HepG2 (cell line): Measurements from ENCODE around the gene CCN6. TPM values are rescaled to one million over a fixed set of nuclear protein-coding genes. Genes with fewer than 3 reads are reported as not detected.

Source experiments
- CHCHD3 ChIP-seq: sonication (generic); formaldehyde crosslinking; IDR thresholded peaks from 2 replicates; pipeline ENCODE4 v1.8.0; 2022; ENCODE audit warnings: mild to moderate bottlenecking, missing genetic modification reagents, moderate library complexity
- HDAC2 ChIP-seq: sonication (generic); formaldehyde crosslinking; IDR thresholded peaks from 2 replicates; pipeline ENCODE4 v1.4.0; 2020; ENCODE audit warnings: missing genetic modification reagents
- KAT7 ChIP-seq: IDR thresholded peaks from 2 replicates; pipeline ENCODE4 v1.6.1; 2018; ENCODE audit warnings: borderline replicate concordance, missing compliant biosample characterization
- TAF1 ChIP-seq: sonication (generic); formaldehyde crosslinking; IDR thresholded peaks from 2 replicates; pipeline ENCODE4 v1.4.0; 2020; ENCODE audit warnings: missing genetic modification reagents
- TRAFD1 ChIP-seq: sonication (generic); formaldehyde crosslinking; IDR thresholded peaks from 2 replicates; pipeline ENCODE4 v1.5.1; 2020; ENCODE audit warnings: missing genetic modification reagents, mild to moderate bottlenecking, borderline replicate concordance
- U2AF2 ChIP-seq: fragments of 200-400 bp; formaldehyde crosslinking; IDR thresholded peaks from 2 replicates; pipeline ENCODE4 v1.6.1; 2017; ENCODE audit warnings: low read depth, mild to moderate bottlenecking, low read length
- WIZ ChIP-seq: sonication (generic); formaldehyde crosslinking; IDR thresholded peaks from 2 replicates; pipeline ENCODE4 v1.5.1; 2020; ENCODE audit warnings: mild to moderate bottlenecking, missing genetic modification reagents
- ZC3H4 ChIP-seq: sonication (generic); formaldehyde crosslinking; IDR thresholded peaks from 2 replicates; pipeline ENCODE4 v1.4.0; 2020; ENCODE audit warnings: missing genetic modification reagents, borderline replicate concordance
- ZNF10 ChIP-seq: sonication (generic); formaldehyde crosslinking; IDR thresholded peaks from 2 replicates; pipeline ENCODE4 v1.4.0; 2020; ENCODE audit warnings: mild to moderate bottlenecking, low read depth, missing genetic modification reagents, borderline replicate concordance
- ZNF468 ChIP-seq: sonication (generic); formaldehyde crosslinking; IDR thresholded peaks from 2 replicates; pipeline ENCODE4 v1.8.0; 2022; ENCODE audit warnings: mild to moderate bottlenecking, moderate library complexity, missing genetic modification reagents
- ZNF879 ChIP-seq: sonication (generic); formaldehyde crosslinking; IDR thresholded peaks from 2 replicates; pipeline ENCODE4 v1.8.1; 2023; ENCODE audit warnings: missing genetic modification reagents
- ZNF883 ChIP-seq: sonication (generic); formaldehyde crosslinking; IDR thresholded peaks from 2 replicates; pipeline ENCODE4 v1.5.1; 2020; ENCODE audit warnings: mild to moderate bottlenecking, missing genetic modification reagents; ENCODE audit errors: not compliant biosample characterization
- ZNF891 ChIP-seq: sonication (generic); formaldehyde crosslinking; IDR thresholded peaks from 2 replicates; pipeline ENCODE4 v1.5.0; 2020; ENCODE audit warnings: mild to moderate bottlenecking, missing genetic modification reagents
- polyA plus RNA-seq, 8 experiments: library from polyadenylated mRNA; depleted of rRNA in 3 of 8; stranded (reverse) in 7 of 8; unstranded in 1 of 8; fragments of >200 nt; fragmentation: Illumina TruSeq in 4 of 8; extraction: Trizol in 4 of 8; gene quantifications; 2 replicates each; pipeline versions ENCODE4 v1.2.1 to v1.2.3, GENCODE V29; 2011 to 2016; ENCODE audit warnings: low read depth in 4 of 8, missing spikeins in 1 of 8, mixed read lengths in 1 of 8; ENCODE audit not compliant: insufficient read depth in 1 of 8
- total RNA-seq, 5 experiments: library from RNA; depleted of rRNA; stranded (reverse); fragments of >200 nt; fragmentation: Illumina TruSeq; extraction: Trizol; gene quantifications; 2 replicates each; pipeline ENCODE4 v1.2.3, GENCODE V29; 2016; ENCODE audit warnings: low read depth in 1 of 5
- TF ChIP-seq, protein P1 (sequence below): sonication (generic); formaldehyde crosslinking; IDR thresholded peaks from one replicate; pipeline ENCODE4 v1.5.1; 2020; ENCODE audit warnings: mild to moderate bottlenecking, missing genetic modification reagents; ENCODE audit errors: not compliant biosample characterization
- TF ChIP-seq, protein P2 (sequence below): sonication (generic); formaldehyde crosslinking; IDR thresholded peaks from 2 replicates; pipeline ENCODE4 v1.4.0; 2020; ENCODE audit warnings: mild to moderate bottlenecking, missing genetic modification reagents
- TF ChIP-seq, protein P3 (sequence below): sonication (generic); formaldehyde crosslinking; IDR thresholded peaks from 2 replicates; pipeline ENCODE4 v1.8.1; 2023; ENCODE audit warnings: mild to moderate bottlenecking, moderate library complexity, missing genetic modification reagents

Gene CCN6
- total and polyA plus RNA-seq, 2 of the 13 experiments (the other 11 are each of a cell fraction or from before 2014, with no cell fraction given) = not detected

GRCh38 chr6:112087136-112087911 is 33.4 kb downstream of the CCN6 start, which contains the start of the genes FAM229B and TUBE1 (continued):
- TF ChIP-seq TRAFD1 = no peak
- TF ChIP-seq CHCHD3 = no peak
- TF ChIP-seq WIZ (CRISPR knock-in tag) = peak; percentile 82
- no peak for TF ChIP-seq ZNF468 (CRISPR knock-in tag)
- TF ChIP-seq ZNF10 (CRISPR knock-in tag) = no peak
- TF ChIP-seq, protein P1, sequence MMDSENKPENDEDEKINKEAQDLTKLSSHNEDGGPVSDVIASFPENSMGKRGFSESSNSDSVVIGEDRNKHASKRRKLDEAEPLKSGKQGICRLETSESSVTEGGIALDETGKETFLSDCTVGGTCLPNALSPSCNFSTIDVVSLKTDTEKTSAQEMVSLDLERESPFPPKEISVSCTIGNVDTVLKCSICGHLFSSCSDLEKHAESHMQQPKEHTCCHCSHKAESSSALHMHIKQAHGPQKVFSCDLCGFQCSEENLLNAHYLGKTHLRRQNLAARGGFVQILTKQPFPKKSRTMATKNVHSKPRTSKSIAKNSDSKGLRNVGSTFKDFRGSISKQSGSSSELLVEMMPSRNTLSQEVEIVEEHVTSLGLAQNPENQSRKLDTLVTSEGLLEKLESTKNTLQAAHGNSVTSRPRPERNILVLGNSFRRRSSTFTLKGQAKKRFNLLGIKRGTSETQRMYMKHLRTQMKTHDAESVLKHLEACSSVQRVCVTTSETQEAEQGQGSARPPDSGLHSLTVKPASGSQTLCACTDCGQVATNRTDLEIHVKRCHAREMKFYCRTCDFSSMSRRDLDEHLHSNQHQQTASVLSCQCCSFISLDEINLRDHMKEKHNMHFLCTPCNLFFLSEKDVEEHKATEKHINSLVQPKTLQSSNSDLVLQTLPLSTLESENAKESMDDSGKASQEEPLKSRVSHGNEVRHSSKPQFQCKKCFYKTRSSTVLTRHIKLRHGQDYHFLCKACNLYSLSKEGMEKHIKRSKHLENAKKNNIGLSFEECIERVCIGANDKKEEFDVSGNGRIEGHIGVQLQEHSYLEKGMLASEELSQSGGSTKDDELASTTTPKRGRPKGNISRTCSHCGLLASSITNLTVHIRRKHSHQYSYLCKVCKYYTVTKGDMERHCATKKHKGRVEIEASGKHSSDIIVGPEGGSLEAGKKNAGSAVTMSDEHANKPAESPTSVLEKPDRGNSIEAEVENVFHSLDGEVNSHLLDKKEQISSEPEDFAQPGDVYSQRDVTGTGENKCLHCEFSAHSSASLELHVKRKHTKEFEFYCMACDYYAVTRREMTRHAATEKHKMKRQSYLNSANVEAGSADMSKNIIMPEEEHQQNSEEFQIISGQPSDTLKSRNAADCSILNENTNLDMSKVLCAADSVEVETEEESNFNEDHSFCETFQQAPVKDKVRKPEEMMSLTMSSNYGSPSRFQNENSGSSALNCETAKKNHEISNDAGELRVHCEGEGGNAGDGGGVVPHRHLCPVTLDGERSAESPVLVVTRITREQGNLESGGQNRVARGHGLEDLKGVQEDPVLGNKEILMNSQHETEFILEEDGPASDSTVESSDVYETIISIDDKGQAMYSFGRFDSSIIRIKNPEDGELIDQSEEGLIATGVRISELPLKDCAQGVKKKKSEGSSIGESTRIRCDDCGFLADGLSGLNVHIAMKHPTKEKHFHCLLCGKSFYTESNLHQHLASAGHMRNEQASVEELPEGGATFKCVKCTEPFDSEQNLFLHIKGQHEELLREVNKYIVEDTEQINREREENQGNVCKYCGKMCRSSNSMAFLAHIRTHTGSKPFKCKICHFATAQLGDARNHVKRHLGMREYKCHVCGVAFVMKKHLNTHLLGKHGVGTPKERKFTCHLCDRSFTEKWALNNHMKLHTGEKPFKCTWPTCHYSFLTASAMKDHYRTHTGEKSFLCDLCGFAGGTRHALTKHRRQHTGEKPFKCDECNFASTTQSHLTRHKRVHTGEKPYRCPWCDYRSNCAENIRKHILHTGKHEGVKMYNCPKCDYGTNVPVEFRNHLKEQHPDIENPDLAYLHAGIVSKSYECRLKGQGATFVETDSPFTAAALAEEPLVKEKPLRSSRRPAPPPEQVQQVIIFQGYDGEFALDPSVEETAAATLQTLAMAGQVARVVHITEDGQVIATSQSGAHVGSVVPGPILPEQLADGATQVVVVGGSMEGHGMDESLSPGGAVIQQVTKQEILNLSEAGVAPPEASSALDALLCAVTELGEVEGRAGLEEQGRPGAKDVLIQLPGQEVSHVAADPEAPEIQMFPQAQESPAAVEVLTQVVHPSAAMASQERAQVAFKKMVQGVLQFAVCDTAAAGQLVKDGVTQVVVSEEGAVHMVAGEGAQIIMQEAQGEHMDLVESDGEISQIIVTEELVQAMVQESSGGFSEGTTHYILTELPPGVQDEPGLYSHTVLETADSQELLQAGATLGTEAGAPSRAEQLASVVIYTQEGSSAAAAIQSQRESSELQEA (CRISPR knock-in tag) = peak; percentile 85
- peak; percentile 73 for TF ChIP-seq HDAC2 (CRISPR knock-in tag)
- TF ChIP-seq TAF1 = peak; percentile 91
- TF ChIP-seq ZNF891 (CRISPR knock-in tag) = peak; percentile 78; the same call in 1 of the 2 replicates
- TF ChIP-seq, protein P2, sequence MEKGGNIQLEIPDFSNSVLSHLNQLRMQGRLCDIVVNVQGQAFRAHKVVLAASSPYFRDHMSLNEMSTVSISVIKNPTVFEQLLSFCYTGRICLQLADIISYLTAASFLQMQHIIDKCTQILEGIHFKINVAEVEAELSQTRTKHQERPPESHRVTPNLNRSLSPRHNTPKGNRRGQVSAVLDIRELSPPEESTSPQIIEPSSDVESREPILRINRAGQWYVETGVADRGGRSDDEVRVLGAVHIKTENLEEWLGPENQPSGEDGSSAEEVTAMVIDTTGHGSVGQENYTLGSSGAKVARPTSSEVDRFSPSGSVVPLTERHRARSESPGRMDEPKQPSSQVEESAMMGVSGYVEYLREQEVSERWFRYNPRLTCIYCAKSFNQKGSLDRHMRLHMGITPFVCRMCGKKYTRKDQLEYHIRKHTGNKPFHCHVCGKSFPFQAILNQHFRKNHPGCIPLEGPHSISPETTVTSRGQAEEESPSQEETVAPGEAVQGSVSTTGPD (CRISPR knock-in tag) = 0 out of 2 replicates have a peak, but pooled peaks have one; percentile 45
- peak; percentile 92 for TF ChIP-seq KAT7 (CRISPR knock-in tag)
- TF ChIP-seq ZNF879 (CRISPR knock-in tag) = no peak; the same call in 1 of the 2 replicates
- no peak for TF ChIP-seq ZC3H4 (CRISPR knock-in tag)
- peak; percentile 73 for TF ChIP-seq ZNF883 (CRISPR knock-in tag)
- TF ChIP-seq, protein P3, sequence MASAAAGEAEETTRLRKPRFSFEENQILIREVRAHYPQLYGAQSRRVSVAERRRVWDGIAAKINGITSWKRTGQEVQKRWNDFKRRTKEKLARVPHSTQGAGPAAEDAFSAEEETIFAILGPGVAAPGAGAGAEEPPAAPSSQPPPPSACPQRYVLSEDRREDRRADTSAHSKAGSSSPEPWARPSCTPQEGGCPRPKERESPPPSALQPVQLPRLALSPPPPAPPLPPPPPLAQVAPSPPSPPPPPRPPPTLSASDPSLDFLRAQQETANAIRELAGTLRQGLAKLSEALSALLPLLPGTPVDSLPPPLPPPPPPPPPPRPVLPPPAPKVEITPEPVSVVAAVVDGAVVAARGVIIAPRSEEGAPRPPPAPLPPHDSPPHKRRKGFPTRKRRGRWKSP (CRISPR knock-in tag) = peak; percentile 95
- TF ChIP-seq U2AF2 = peak; percentile 90; the same call in 1 of the 2 replicates
